GM23338 (cell line): ENCODE measurements around the gene XG. TPM values are rescaled to one million over a fixed set of nuclear protein-coding genes. Genes with fewer than 3 reads are reported as not detected.

Experiments
- ATAC-seq: fragments of 200-7000 bp; cut with Tn5 transposase; 3 replicates; pipeline ENCODE4 v1.9.1; 2020
- DNase-seq: peaks from one replicate; pipeline ENCODE4 v3.0.0-alpha.2; 2015; ENCODE audit warnings: low spot score
- H2AFZ ChIP-seq: fragments of 200-600 bp; sonication (generic); 2 replicates; pipeline ENCODE4 v1.8.0; 2016; ENCODE audit warnings: antibody characterized with exemption, mild to moderate bottlenecking, moderate library complexity
- H3F3A ChIP-seq: fragments of 200-600 bp; sonication (generic); replicated peaks from 2 replicates; pipeline ENCODE4 v1.8.0; 2017; ENCODE audit warnings: antibody characterized with exemption, mixed run types, low read depth
- H3K27ac ChIP-seq: fragments of 200-600 bp; sonication (generic); 2 replicates; pipeline ENCODE4 v1.6.1; 2016; ENCODE audit warnings: low read depth
- H3K27me3 ChIP-seq: fragments of 200-600 bp; sonication (generic); 2 replicates; pipeline ENCODE4 v1.8.0; 2016; ENCODE audit warnings: mild to moderate bottlenecking, mixed run types, moderate library complexity; ENCODE audit not compliant: insufficient read depth
- H3K36me3 ChIP-seq: fragments of 200-600 bp; sonication (generic); 2 replicates; pipeline ENCODE4 v1.8.0; 2016; ENCODE audit warnings: mild to moderate bottlenecking; ENCODE audit not compliant: insufficient read depth
- H3K4me1 ChIP-seq: fragments of 200-600 bp; sonication (generic); 2 replicates; pipeline ENCODE4 v1.8.0; 2016; ENCODE audit warnings: mild to moderate bottlenecking, moderate library complexity; ENCODE audit not compliant: insufficient read depth
- H3K4me2 ChIP-seq: fragments of 200-600 bp; sonication (generic); 2 replicates; pipeline ENCODE4 v1.7.1; 2017; ENCODE audit warnings: mixed run types
- H3K4me3 ChIP-seq: fragments of 200-600 bp; sonication (generic); 2 replicates; pipeline ENCODE4 v1.6.1; 2016; ENCODE audit warnings: mixed run types
- H3K79me2 ChIP-seq: fragments of 200-600 bp; sonication (generic); replicated peaks from 2 replicates; pipeline ENCODE4 v1.8.0; 2017; ENCODE audit warnings: mild to moderate bottlenecking; ENCODE audit not compliant: insufficient read depth
- H3K9me2 ChIP-seq: fragments of 200-600 bp; sonication (generic); 2 replicates; pipeline ENCODE4 v1.8.0; 2017; ENCODE audit not compliant: insufficient read depth
- H4K20me1 ChIP-seq: fragments of 200-600 bp; sonication (generic); replicated peaks from 2 replicates; pipeline ENCODE4 v1.8.0; 2017; ENCODE audit warnings: mild to moderate bottlenecking; ENCODE audit not compliant: insufficient read depth
- H3K27ac Mint-ChIP-seq: 2 replicates; pipeline ENCODE4 v1.8.0; 2020; ENCODE audit warnings: inconsistent platforms, mild to moderate bottlenecking, moderate library complexity, mixed read lengths
- H3K27me3 Mint-ChIP-seq: 3 replicates; pipeline ENCODE4 v1.8.0; 2022; ENCODE audit warnings: low read depth, mild to moderate bottlenecking, moderate library complexity, mixed read lengths, inconsistent platforms; ENCODE audit not compliant: insufficient read depth, poor library complexity
- H3K36me3 Mint-ChIP-seq: 3 replicates; pipeline ENCODE4 v1.8.0; 2021; ENCODE audit warnings: low read depth, mild to moderate bottlenecking, inconsistent platforms, moderate library complexity, mixed read lengths
- H3K4me1 Mint-ChIP-seq: 3 replicates; pipeline ENCODE4 v1.8.0; 2020; ENCODE audit warnings: mild to moderate bottlenecking, inconsistent platforms, mixed read lengths
- H3K4me3 Mint-ChIP-seq: 3 replicates; pipeline ENCODE4 v1.8.0; 2021; ENCODE audit warnings: moderate library complexity, mild to moderate bottlenecking, inconsistent platforms, mixed read lengths
- H3K9me3 Mint-ChIP-seq: 3 replicates; pipeline ENCODE4 v1.8.0; 2020; ENCODE audit warnings: moderate library complexity, mild to moderate bottlenecking, inconsistent platforms, mixed read lengths
- CREB1 ChIP-seq: fragments of 250-450 bp; sonication (Bioruptor Pico); IDR thresholded peaks from 2 replicates; pipeline ENCODE4 v1.5.0; 2020; ENCODE audit warnings: low read depth, mild to moderate bottlenecking, moderate library complexity
- CTCF ChIP-seq, 2 experiments: fragments of 200-600 bp in 1 of 2; sonication (generic) in 1 of 2; conservative IDR thresholded peaks; 2 replicates each; pipeline versions ENCODE4 v1.5.1 to v1.6.1; 2016 to 2017; ENCODE audit warnings: antibody characterized with exemption in 2 of 2, low read depth in 2 of 2, mild to moderate bottlenecking in 2 of 2, moderate library complexity in 1 of 2
- ETS1 ChIP-seq: IDR thresholded peaks from 2 replicates; pipeline ENCODE4 v1.6.1; 2016; ENCODE audit warnings: antibody characterized with exemption
- EZH2 ChIP-seq: fragments of 200-600 bp; sonication (generic); IDR thresholded peaks from one replicate; pipeline ENCODE4 v1.8.0; 2017; ENCODE audit warnings: antibody characterized with exemption, mild to moderate bottlenecking, low read depth; ENCODE audit not compliant: unreplicated experiment
- EZH2phosphoT487 ChIP-seq: fragments of 200-600 bp; sonication (generic); IDR thresholded peaks from one replicate; pipeline ENCODE4 v1.8.1; 2018; ENCODE audit warnings: antibody characterized with exemption; ENCODE audit not compliant: unreplicated experiment
- JUNB ChIP-seq: IDR thresholded peaks from one replicate; pipeline ENCODE4 v1.6.1; 2016; ENCODE audit warnings: antibody characterized with exemption; ENCODE audit not compliant: unreplicated experiment
- NANOG ChIP-seq: IDR thresholded peaks from 2 replicates; pipeline ENCODE4 v1.6.1; 2016; ENCODE audit warnings: antibody characterized with exemption, borderline replicate concordance
- POLR2AphosphoS5 ChIP-seq: IDR thresholded peaks from 2 replicates; pipeline ENCODE4 v1.6.1; 2016; ENCODE audit warnings: antibody characterized with exemption, low read depth
- REST ChIP-seq: IDR thresholded peaks from one replicate; pipeline ENCODE4 v1.6.1; 2018; ENCODE audit warnings: antibody characterized with exemption; ENCODE audit not compliant: unreplicated experiment
- STAT1 ChIP-seq: IDR thresholded peaks from one replicate; pipeline ENCODE4 v1.6.1; 2016; ENCODE audit warnings: antibody characterized with exemption; ENCODE audit not compliant: unreplicated experiment
- ZNF114 ChIP-seq: fragments of 250-450 bp; sonication (Bioruptor Pico); IDR thresholded peaks from 2 replicates; pipeline ENCODE4 v1.5.0; 2020; ENCODE audit warnings: mild to moderate bottlenecking, moderate library complexity
- ZNF331 ChIP-seq: fragments of 250-450 bp; sonication (Bioruptor Pico); IDR thresholded peaks from 2 replicates; pipeline ENCODE4 v1.5.0; 2020; ENCODE audit warnings: low read depth, mild to moderate bottlenecking, moderate library complexity
- polyA plus RNA-seq: library from polyadenylated mRNA; unstranded; fragments of >200 nt; fragmentation: Nextera tagmentation; extraction: Ambion mirVana; gene quantifications from 2 replicates; pipeline ENCODE4 v1.2.1, GENCODE V29; 2016
- total RNA-seq: library from RNA; depleted of rRNA; stranded (reverse); fragments of >200 nt; shearing (Covaris generic); gene quantifications from 2 replicates; pipeline ENCODE4 v1.2.3, GENCODE V29; 2014

XG gene
- total and polyA plus RNA-seq, 2 experiments from 2014 or later: 0.28 to 0.60 TPM

- Histone ChIP-seq H3F3A (no peaks in the 10 kb centered on the region), H2AFZ (no peak overlapping the region), H3K4me3 (no peak overlapping the region), H3K9me2 (no peaks in the 10 kb centered on the region), H3K36me3 (no peaks in the 10 kb centered on the region), H4K20me1 (no peaks in the 10 kb centered on the region), H3K79me2 (peaks cover 15% of the 10 kb centered on the region; the same call in 1 of the 2 replicates), H3K27me3 (no peaks in the 10 kb centered on the region), H3K4me1 (no peaks in the 10 kb centered on the region), H3K27ac (no peak overlapping the region), H3K4me2 (no peak overlapping the region)
- peaks cover 3% of the 10 kb centered on the region for H3K27me3 Mint-ChIP-seq
- H3K4me3 Mint-ChIP-seq: no peak overlapping the region
- TF ChIP-seq ZNF331 (CRISPR knock-in tag) (no peak), ZNF114 (CRISPR knock-in tag) (no peak), JUNB (no peak), CTCF (conservative IDR thresholded peaks at IDR 0.05; ENCODE audit: low read depth in 2 of 2) (no peak)
- DNase-seq: no peak
- no peak for ATAC-seq
- H3K36me3 Mint-ChIP-seq: peaks cover 82% of the 10 kb centered on the region
- H3K27ac Mint-ChIP-seq: no peak overlapping the region
- H3K4me1 Mint-ChIP-seq: no peaks in the 10 kb centered on the region
- peaks cover 31% of the 10 kb centered on the region for H3K9me3 Mint-ChIP-seq
These were observed 86.1 kb downstream of the XG start for GRCh38 chrX:2837961-2838360.

GRCh38 chrX:2840961-2841360, 89.1 kb downstream of the XG start:
- Mint-ChIP-seq H3K4me1 (no peaks in the 10 kb centered on the region), H3K36me3 (peaks cover 65% of the 10 kb centered on the region), H3K27ac (no peak overlapping the region), H3K9me3 (peaks cover 32% of the 10 kb centered on the region), H3K4me3 (no peak overlapping the region), H3K27me3 (peaks cover 3% of the 10 kb centered on the region)
- DNase-seq (no peak), ATAC-seq (no peak)
- Histone ChIP-seq H3K27ac (no peak overlapping the region), H3K27me3 (no peaks in the 10 kb centered on the region), H3F3A (no peaks in the 10 kb centered on the region), H3K79me2 (peaks cover 15% of the 10 kb centered on the region; the same call in 1 of the 2 replicates), H3K9me2 (no peaks in the 10 kb centered on the region), H4K20me1 (no peaks in the 10 kb centered on the region), H3K4me2 (no peak overlapping the region), H2AFZ (no peak overlapping the region), H3K36me3 (no peaks in the 10 kb centered on the region), H3K4me1 (no peaks in the 10 kb centered on the region), H3K4me3 (no peak overlapping the region)
- TF ChIP-seq ETS1 (no peak), STAT1 (no peak), NANOG (no peak), EZH2 (no peak), ZNF331 (CRISPR knock-in tag) (no peak), EZH2phosphoT487 (no peak), POLR2AphosphoS5 (no peak), CTCF (conservative IDR thresholded peaks at IDR 0.05; ENCODE audit: low read depth in 2 of 2) (no peak), REST (no peak), JUNB (no peak), CREB1 (CRISPR knock-in tag) (no peak), ZNF114 (CRISPR knock-in tag) (no peak)
